Hematopoietic multipotent progenitor cell (in vitro differentiated cells): ENCODE data around the gene RAB44. TPM values are rescaled to one million over a fixed set of nuclear protein-coding genes. Genes with fewer than 3 reads are reported as not detected.
A peak's percentile ranks its signal among the peaks of the same experiment; 100 is the strongest.

Source experiments
- DNase-seq, 3 donors: peaks; one replicate each; pipeline ENCODE4 v3.0.0-alpha.2; 2011 to 2015; ENCODE audit warnings: low read depth in 2 of 3, low spot score in 2 of 3
- total RNA-seq: library from RNA; depleted of rRNA; stranded (reverse); fragments of >200 nt; gene quantifications from one replicate; pipeline ENCODE4 v1.2.3, GENCODE V29; 2012

The RAB44 gene
- total RNA-seq, 1 donor: 10.5 TPM

DNA sequence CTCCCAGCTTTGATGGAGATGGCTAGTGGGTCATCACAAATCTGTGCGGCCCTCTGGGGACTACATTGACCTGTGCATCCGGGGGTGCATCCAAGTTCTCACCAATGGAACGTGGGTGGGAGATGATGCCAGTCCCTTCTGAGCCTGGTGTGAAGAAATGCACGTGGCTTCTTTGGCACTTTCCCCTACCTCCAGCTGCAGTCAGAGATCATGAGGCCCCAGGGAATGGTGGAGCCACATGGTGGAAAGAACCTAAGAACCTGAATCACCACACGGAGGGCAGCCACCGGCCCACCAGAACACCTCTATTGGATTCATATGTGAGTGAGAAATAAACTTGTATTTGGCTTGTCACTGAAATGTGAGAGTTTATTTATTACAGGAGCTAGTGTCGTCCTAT lies 29.0 kb upstream of the RAB44 start:
- DNase-seq: no peak

DNA sequence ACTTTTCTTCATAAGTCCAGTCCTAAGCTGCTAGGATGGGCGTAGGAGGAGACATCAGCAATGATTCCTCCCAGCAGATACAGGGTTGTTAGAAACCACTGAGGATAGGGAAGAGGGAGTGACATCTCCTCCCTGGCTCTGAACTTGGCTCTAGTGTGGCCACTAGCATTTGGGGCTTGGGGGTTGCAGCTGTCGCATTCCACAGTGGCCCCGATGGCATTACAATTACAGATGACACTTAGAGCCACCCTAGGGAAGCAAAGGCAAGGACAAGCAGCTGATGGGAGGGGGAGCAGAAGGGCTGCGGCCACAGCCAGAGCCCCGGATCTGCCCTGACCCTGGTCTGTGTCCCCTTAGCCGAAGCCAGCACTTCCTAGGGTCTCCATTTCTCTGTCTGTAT lies 28.6 kb upstream of the RAB44 start:
- no peak for DNase-seq

GRCh38 chr6:36670271-36670670 lies 27.4 kb upstream of the RAB44 start:
- no peak for DNase-seq

DNA sequence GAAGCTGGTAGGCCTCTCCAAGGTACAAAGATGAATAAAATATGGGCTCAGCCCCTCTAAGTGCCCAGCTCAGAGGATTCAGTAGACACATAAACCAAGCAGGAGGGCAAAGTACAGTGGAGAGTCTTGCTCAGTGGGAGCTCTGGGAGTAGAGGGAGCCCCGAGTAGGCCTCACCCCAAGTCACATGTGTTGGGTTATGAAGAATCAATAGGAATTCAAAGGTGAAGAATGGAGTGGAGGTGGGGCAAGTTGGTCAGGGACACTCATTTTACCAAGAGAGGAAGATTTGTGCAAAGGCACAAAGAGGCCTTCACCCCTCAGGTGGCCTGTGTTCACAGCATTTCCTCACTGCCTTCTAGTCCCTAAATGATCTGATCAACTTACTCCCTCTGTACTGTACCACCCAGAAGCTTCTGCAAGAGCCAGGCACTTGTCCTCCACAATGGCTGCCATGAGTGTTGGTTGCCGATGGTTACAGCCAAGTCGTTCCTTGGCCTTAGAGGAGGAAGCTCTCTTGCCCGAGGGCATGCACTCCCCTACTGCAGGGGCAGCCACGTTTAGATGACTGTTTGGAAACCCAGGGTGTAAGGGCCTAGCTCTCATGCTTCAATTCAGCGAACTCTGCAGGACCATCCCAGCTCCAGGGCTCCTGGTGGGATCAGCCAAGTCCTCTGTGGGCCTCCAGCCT lies 25.8 kb upstream of the RAB44 start:
- DNase-seq: no peak

DNA sequence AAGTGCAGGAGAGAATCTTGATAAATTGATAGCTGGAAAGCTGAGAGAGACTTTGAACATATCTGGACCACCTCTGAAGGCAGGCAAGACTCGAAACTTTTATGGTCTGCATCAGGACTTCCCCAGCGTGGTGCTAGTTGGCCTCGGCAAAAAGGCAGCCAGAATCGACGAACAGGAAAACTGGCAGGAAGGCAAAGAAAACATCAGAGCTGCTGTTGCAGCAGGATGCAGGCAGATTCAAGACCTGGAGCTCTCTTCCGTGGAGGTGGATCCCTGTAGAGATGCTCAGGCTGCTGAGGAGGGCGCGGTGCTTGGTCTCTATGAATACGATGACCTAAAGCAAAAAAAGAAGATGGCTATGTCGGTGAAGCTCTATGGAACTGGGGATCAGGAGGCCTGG lies 23.7 kb upstream of the RAB44 start:
- DNase-seq: no peak

GRCh38 chr6:36674942-36675341 lies 22.7 kb upstream of the RAB44 start:
- no peak for DNase-seq

DNA sequence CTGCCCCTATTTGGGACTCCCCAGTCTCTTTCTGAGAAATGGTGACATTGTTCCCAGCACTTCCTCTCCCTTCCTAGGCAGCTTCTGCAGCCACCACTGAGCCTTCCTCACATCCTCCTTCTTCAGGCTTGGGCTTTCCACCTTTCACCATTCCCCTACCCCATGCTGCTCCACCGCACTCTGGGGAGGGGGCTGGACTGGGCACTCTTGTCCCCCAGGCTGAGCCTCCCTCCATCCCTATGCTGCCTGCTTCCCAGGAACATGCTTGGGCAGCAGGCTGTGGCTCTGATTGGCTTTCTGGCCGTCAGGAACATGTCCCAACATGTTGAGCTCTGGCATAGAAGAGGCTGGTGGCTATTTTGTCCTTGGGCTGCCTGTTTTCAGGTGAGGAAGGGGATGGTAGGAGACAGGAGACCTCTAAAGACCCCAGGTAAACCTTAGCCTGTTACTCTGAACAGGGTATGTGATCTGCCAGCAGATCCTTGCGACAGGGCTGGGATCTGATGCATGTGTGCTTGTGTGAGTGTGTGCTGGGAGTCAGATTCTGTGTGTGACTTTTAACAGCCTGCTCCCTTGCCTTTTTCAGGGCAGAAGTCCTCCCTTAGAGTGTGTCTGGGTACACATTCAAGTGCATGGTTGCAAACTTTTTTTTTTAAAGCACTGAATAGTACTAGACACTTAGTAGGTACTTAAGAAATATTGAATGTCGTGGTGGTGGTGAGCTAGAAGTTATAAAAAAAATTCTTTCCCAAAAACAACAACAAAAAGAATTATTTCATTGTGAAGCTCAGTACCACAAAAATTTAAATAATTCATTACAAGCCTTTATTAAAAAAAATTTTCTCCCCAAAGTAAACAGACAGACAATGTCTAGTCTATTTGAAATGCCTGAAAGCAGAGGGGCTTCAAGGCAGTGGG lies 21.2 kb upstream of the RAB44 start:
- DNase-seq: no peak

DNA sequence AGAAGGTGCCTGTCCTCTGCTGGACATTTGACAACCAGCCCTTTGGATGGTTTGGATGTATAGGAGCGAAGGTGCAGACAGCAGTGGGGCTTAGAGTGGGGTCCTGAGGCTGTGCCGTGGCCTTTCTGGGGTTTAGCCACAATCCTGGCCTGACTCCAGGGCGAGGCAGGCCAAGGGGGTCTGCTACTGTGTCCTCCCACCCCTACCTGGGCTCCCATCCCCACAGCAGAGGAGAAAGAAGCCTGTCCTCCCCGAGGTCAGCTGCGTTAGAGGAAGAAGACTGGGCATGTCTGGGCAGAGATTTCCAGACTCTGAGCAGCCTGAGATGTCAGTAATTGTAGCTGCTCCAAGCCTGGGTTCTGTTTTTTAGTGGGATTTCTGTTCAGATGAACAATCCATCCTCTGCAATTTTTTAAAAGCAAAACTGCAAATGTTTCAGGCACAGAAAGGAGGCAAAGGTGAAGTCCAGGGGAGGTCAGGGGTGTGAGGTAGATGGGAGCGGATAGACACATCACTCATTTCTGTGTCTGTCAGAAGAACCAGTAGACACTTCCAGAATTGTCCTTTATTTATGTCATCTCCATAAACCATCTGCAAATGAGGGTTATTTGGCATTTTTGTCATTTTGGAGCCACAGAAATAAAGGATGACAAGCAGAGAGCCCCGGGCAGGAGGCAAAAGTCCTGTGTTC lies 20.4 kb upstream of the RAB44 start:
- no peak for DNase-seq

DNA sequence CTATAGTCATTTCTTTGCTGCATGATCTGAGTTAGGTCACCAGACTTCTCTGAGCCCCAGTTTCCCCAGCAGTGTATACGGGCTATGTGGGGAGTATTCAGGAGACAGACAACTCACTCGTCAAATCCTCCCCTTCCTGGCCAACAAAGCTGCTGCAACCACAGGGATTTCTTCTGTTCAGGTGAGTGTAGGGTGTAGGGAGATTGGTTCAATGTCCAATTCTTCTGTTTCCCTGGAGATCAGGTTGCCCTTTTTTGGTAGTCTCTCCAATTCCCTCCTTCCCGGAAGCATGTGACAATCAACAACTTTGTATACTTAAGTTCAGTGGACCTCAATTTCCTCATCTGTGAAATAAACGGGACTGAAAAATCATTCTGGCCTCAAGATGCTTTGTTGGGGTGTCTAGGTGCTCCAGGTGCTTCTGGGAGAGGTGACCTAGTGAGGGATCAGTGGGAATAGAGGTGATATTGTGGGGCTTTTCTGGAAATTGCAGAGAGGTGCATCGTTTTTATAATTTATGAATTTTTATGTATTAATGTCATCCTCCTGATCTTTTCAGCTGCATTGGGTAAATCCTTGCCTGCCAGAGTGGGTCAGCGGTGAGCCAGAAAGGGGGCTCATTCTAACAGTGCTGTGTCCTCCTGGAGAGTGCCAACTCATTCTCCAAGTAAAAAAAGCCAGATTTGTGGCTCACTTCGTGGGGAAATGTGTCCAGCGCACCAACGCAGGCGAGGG lies 19.7 kb upstream of the RAB44 start:
- DNase-seq: no peak

DNA sequence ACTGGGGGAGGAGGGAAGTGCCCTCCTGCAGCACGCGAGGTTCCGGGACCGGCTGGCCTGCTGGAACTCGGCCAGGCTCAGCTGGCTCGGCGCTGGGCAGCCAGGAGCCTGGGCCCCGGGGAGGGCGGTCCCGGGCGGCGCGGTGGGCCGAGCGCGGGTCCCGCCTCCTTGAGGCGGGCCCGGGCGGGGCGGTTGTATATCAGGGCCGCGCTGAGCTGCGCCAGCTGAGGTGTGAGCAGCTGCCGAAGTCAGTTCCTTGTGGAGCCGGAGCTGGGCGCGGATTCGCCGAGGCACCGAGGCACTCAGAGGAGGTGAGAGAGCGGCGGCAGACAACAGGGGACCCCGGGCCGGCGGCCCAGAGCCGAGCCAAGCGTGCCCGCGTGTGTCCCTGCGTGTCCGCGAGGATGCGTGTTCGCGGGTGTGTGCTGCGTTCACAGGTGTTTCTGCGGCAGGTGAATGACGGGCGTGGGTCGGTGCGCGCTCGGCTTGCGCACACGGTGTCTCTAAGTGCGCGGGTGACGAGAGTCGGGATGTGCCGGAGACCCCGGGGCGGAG lies 19.1 kb upstream of the RAB44 start, which contains the start of gene CDKN1A:
Gene CDKN1A (plus strand): TSS at position 227 of the 555 bp plus-strand sequence. CDS start 5,388 bp downstream, outside the sequence.
- peak; percentile 56 to 85 (median 71) for DNase-seq

DNA sequence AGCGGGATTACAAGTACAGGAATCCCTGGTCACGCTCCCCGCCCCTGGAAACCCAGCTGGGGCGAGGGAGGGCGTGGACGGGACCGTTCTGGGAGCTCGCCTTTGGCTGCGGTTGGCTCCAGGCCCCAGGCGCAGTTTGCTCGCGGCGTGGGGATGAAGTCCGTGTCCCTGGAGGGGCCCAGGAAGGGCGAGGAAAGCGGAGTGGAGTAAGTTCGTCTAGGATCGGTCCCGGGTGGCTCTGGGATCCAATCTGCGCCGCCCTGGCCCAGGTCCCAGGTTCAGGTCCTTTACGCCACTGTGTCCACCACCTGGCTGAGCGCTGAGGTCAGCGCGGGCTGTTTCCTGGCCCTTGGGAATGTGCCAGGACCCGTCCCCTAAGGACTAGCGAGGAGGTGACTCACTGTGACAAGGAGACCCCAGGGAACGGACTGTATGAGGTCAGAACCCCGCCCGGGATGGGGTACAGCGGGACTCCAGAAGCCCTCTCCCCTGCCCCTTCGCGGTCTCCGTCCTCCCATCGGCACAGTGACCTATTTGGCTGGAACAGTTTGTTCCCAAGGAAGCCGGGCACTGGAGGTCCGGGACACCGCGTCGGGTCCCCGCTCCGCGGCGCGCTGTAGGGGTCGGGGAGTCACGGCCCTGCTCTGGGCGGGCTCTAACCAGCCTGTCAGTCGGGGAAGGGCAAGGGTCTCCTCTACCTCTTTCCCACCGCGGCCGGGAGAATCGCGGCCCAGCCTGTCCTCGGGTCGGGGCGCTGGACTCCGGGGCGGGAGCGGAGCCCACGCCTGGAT lies 18.4 kb upstream of the RAB44 start:
- peak in 2 of 3 donors; percentile 18 to 50 for DNase-seq

DNA sequence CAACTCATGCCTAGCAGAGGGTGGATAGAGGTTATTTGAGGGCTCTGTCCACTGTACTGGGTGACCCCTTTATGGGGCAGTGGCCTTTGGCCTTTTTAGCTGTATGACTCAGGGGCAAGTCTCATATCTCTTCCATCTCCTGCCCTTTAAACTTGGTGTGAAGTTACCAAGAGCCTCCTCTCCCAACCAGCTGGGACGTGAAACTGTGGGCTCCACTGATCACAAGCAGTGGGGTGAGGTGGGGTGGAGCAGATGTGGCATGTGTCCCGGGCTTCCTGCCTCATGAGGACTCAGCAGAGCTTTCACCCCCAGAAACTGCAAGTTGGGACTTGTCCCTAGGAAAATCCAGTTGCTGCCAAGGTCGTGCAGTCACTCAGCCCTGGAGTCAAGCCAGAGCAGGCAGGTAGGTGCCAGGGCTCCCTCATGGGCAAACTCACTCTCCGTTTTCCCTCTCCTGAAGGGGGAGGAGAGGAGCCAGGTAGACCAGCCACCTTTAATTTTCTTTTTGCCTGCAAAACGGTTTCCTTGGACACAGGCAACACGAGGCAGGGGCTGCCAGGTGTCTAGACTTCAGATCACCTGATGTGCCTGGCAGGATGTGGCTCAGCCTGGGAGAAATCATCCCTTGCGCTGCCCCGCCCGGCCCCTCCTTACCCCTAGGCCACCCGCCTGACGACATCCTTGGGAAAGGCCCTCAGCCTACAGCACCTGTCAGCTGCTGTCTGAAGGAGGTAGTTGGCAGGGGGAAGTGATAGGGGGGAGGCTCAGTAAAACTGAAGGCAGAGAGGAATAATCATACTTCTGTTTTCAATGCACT lies 15.1 kb upstream of the RAB44 start:
- DNase-seq: peak; percentile 60 to 83 (median 80)

DNA sequence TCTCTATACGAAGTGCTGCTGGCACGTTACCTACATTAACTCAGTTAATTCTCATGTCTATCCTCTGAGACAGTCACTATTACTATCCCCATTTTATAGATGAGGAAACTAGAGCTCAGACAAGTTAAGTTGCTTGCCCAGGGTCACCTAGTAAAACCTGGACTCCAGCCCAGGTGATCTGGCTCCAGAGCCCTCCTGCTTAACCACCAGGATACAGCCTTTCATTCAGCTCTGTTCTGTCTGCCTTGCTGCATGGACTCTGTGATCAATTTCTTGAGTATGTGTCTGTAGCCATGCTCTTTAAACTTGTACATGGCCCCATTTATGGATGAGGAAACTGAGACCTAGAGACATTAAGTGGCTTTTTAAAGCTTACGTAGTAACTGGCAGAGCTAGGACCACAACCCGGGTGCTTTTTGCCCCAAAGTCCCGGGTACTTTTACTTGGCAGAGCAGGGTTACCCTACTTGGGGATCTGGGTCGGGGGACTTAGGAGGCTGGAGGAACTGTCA lies 14.4 kb upstream of the RAB44 start:
- no peak for DNase-seq

DNA sequence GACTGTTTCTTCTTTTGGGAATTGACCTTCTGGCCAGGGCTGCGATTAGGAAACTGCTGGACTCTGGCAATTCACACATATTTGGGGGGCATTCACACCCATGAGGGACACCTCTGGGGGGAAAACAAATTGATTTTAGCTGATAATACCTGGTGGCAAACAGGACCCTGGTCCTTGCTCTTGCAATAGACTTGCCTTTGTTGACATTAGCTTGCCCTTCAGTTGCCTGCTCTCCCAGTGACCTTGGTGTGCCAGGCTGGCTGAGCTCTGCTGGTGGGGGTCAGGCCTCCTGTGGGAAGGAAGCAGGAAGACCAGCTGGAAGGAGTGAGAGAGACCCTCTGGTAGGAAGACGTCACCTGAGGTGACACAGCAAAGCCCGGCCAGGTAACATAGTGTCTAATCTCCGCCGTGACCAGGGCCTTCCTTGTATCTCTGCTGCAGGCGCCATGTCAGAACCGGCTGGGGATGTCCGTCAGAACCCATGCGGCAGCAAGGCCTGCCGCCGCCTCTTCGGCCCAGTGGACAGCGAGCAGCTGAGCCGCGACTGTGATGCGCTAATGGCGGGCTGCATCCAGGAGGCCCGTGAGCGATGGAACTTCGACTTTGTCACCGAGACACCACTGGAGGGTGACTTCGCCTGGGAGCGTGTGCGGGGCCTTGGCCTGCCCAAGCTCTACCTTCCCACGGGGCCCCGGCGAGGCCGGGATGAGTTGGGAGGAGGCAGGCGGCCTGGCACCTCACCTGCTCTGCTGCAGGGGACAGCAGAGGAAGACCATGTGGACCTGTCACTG lies 13.8 kb upstream of the RAB44 start:
- no peak for DNase-seq

DNA sequence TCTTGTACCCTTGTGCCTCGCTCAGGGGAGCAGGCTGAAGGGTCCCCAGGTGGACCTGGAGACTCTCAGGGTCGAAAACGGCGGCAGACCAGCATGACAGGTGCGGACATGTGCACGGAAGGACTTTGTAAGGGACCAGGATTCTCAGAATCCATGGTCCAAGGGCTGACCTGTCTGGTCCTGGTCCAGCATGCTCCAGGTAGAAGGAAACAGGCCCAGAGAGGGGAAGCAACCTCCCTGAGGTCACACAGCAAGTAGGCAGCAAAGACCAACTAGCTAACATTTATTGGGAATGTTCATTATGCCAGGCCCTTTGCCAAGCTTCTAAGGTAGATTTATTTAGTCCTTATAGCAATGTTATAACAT lies 13.2 kb upstream of the RAB44 start:
- no peak for DNase-seq

DNA sequence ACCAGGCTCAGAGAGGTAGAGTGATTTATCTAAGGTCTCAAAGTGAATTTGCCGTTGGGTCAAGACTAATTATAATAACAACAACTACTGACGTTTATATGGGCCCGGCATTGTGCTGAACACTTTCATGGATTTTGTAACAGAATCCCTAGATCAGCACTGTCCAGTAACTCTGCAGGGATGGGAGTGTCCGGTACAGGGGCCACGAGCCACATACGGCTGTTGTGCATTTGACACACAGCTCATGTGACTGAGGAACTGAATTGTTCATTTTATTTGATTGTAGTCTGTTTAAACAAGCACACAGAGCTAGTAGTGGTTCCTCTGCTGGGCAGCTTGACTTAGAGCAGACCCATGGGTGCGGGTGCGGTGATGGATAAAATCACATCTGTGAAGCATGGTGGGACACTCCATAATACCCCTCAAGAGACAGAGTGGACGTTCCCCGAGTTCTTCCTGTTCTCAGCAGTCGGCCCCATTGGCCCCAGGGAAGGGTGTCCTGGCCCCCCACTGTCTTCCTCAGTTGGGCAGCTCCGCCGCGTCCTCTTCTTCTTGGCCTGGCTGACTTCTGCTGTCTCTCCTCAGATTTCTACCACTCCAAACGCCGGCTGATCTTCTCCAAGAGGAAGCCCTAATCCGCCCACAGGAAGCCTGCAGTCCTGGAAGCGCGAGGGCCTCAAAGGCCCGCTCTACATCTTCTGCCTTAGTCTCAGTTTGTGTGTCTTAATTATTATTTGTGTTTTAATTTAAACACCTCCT lies 12.3 kb upstream of the RAB44 start:
- DNase-seq: no peak
